HG03521 (cell line): ENCODE results near the gene CYP4A22.
"Not testable (repeated sequence)": the region's sequence is repeated elsewhere in the genome, so short reads cannot be mapped to it uniquely, and the experiment has no call there.

Source experiments
- ATAC-seq: cut with Tn5 transposase; IDR thresholded peaks from one replicate; pipeline ENCODE4 v1.9.1; 2021; ENCODE audit warnings: mild to moderate bottlenecking, moderate library complexity; ENCODE audit not compliant: unreplicated experiment

The CYP4A22 gene

DNA sequence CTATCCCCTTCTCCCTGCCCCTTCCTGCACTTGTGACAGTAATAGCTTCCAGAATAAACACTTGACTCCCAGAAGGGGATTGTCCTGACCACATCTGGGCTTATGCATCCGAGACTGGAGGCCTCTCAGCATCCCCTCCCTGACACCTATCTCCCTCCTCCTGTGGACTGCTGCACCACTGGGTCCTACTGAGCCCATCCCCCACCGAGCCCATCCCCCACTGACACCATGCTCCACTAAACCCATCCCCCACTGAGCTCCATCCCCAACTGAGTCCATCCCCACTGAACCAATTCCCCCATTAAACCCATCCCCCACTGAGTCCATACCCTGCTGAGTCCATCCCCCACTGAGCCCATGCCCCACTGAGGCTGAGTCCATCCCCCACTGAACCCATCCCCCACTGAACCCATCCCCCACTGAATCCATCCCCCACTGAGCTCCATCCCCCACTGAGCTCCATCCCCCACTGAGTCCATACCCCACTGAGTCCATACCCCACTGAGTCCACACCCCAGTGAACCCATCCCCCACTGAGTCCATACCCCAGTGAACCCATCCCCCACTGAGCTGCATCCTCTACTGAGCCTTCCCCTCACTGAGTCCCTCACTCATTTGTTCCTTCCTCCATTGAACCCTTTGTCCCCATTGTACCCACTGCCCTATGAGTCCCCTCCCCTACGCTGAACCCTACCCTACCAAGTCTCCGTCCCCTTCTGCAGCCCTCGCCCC lies 47.0 kb downstream of the CYP4A22 start:
- no peak for ATAC-seq

DNA sequence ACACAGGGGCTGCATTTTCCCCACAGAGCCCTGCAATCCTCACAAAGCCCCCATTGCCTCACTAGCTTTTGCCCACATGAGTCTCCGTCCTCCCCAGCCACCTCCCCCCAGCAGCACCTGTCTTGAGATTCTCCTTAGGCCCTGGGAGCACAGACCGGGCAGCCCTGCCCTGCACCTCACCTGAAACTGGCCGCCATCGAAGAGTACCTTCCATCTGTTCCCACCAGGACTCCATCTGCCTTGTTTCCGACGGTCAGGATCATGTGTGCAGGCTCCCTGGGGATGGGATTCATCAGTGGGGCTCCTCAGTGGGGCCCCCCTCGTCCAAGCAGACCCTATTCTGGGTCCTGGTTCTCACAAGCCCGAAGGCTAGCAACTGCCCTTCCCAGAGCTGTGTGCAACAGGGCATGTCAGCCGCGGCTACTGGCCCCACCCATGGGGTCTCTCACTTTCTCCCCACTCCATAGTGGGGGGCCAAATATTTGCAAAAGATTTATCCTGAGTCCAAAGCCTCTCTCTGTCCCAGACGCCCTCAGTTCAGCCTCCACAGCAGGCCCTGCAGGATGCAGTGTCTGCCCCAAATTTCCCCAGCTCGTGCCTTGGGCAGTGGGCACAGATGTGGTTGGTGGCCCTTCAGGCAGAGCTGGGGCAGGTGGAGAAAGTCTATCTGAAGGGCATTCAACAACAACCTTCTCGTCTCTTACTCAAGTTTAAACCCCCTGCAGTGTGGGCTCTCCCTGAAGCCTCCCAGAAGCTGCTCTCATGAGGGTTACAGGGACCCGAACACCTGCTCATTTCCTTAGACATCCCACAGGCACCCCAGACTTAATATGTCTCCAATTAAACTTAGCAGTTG lies 47.8 kb downstream of the CYP4A22 start:
- no peak for ATAC-seq

DNA sequence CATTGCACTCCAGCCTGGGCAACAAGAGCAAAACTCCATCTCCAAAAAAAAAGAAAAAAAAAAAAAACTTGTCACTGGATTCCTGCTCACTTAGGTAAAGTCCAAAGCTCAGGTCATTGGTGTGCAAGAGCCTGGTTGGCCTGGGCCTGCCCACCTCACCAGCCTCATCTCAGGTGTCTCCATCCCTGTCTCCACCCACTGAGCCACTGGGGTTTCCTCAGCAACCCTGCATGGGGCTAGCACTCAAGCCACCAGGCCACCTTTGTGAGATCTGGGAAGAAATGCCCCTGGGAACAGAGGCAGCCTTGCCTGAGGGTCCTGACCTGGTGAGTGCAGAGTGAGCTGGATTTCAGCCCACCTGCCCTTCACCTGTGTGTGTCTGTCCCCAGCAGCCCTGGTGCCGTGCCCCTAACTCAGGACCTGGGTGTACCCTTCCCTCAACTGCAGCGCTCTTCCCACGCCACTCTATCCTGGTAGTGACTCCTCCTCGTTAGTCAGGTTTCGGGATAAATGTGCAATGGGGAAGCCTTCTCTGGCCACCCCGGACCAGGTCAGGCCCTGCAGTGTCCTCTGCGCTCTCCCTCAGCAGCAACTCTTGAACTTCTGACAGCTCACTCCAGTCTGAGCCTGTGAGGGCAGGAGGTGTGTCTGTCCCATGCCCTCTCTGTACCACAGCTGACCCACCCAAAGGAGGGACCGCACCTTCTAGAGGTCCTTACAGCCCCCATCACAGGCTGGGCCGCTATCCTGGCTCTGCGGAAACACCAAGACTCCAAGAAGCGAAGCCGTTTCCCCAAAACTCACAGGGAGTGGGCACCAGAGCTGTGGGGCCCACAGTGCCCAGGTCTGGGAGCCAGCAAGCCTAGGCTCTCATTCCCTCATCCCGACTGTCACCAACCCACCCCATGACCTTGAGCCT lies 49.3 kb downstream of the CYP4A22 start:
- ATAC-seq: no peak

DNA sequence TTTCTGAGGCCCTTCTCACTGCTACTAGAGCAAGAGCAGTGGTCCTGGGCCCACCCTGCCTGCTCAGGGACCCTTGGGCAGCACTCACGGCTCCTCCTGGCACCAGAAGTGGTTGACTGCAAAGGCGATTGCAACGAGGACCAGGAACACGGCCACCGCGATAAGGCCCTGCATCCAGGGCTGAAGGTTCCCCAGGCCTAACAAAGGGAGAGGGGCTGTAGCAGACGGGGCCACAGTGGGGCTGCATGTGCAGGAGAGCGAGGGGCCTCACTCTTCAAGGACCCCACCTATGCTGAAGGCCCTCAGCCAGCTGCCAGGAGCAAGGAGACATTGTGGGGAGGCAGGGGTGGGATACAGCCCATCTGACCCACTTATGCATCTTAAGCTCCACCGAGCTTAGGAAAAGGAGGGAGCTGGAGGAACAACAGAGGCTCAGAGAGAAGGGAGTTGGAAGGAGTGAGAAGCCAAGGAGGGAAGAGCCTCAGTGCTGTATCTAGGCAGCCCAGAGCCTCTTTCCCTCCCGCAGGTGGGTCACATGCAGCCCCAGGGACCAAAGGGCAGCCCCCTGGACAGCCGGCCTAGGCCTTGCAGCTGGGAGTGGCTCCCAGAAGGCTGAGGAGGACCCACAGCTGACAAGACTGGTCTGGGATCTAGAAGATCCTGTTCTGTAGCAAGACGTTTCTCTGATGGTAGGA lies 50.1 kb downstream of the CYP4A22 start:
- no peak for ATAC-seq

DNA sequence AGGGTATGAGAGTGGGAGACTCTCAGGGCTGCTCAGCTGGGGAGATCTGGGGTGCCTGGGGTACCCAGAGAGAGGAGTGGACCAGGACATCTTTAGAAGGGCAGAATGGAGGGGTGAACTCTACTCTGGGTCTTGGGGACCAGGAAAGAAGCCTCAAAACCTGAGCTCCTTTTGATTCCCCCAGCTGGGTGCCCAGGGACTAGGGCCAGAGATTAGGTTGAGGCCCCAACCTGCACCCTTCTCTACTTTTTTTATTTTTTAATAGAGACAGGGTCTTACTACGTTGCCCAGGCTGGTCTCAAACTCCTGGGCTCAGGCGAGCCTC lies 50.6 kb downstream of the CYP4A22 start:
- ATAC-seq: no peak

DNA sequence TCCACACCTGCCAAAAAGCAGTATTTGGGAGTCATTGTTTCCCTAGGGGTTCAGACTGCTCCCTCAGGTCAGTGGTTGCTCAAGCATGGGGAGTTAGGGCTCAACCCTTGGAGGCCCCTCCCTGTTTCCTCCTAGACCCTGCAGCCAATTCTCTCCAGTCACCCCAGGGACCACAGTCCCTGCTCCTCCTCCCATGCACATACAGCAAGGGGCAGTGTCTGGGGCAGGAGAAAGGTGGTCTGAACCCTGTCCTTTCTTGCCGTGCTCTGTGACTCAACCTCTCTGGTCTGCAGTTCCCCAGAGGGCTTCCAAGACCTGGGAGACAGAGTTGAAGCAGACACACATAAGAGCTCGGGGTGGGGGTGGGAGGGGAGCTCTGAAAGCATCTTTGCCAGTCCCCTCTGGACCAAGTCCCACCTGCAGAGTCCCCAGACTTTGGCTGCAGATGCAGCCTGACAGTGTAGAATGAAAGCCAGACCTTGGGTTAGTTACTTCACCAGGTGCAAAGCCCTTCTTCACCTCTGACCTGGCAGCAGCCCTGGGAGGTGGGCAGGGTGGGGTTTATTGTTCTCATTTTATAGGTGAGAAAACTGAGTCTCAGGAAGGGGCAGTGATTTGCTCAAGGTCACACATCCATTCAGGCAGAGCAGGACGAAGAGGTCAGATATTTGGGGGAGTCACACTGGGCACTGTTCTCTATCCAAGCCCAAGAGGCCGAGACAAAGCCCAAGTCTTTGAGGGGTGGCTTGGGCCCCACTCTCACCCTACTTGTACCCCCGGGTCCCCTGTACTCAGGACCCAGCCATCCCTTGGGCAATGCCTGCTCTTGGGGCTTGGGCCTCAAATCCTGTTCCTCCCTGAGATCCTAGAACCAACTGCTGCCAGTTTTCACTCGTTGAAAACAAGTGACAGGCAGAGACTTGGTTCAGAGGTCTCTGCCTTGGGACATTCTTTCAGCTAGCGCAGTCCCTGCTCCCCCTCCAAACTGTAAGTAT lies 51.8 kb downstream of the CYP4A22 start:
- no peak for ATAC-seq

DNA sequence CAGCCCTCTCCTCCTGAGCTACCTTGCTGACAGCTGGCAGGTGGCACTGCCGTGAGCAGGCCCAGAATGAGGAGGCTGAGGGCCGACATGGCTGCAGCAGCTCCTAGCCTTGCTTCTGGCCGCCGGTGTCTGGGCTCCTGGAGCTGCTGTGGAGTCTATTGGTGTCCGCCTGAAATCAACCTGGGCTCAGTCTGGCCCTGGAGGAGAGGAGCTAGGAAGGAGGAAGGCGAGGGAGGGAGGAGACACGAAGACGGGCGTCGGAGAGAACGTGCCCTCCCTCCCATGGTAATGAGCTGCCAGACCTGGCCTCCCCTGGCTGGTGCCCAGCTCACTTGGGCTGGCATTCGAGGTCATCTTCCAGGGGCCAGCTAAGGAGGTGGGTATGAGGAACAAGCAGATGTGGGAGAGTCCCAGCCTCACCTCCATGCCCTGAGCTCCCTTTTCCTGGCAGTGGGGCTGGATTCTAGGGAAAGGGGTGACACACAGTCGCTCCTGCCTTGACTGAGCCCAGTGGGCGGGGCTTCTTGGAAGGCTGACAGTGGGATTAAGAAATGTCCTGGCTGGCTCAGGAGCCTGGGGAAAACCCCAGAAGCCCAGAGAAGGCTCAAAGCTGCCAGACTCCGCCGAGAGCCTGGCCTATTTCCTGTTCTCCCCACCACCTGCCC lies 52.7 kb downstream of the CYP4A22 start, which contains the start of gene PDZK1IP1:
PDZK1IP1 (minus strand) TSS at position 193 of the 665 bp plus-strand sequence; CDS start at position 89, 104 bp downstream.
- no peak for ATAC-seq

DNA sequence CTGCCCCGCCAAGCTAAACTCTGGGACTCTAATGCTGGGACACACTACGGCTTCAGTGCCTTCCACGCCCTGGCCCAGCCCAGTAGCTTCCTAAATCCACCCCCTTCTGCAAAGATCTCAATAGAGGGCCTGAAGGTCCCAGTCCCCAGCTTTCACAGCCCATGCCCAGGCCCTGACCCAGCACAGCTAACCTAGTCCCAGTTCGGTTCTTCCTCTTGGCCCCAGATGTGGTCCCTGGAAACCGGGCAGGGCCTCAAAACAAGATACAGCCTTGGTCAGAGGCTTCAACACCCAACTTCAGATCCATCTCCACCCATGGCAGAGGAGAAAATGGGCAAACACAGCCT lies 53.2 kb downstream of the CYP4A22 start:
- ATAC-seq: no peak

DNA sequence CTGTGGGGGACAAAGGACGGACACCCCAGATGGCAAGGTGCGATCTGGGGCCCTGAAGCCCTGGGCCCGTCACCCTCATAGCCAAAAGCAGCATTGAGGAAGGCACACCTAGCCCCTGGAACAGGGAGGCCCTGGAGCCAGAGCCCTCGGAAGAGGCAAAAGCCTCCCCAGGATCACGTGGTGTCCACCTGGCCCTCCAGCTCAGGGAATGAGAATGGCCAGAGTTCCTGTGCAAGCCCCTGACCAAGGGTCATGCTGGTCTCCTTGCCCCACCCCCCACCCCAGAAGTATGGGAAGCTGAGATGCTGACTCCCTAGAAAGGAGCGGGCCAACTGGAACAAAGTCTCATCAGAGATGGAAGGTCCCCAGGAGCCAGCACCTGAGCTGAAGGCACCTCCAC lies 53.6 kb downstream of the CYP4A22 start:
- ATAC-seq: no peak

DNA sequence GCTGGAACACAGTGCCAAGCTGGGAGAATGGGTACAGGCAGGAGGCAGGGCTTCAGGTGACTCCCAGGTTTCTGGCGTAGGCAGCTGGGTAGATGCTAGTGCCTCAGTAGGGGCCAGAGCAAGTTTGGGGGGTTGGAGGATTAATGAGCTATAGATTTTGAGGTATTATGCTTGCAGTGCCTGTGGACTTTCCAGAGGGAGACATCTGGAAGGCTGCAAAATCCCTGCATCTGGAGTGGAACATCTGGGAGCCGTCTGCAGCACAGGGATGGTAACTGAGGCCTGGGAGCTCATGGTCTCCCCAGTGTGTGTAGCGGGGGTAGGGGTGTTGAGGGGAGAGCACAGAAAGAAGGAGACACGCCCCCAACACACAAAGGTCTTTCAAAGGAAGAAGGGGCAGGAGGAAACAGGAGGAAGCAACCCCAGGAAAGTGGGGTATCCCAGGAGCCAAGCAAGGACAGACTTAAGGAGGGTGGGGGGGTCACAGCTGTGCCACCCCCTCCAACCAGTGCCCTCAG lies 54.8 kb downstream of the CYP4A22 start:
- no peak for ATAC-seq

DNA sequence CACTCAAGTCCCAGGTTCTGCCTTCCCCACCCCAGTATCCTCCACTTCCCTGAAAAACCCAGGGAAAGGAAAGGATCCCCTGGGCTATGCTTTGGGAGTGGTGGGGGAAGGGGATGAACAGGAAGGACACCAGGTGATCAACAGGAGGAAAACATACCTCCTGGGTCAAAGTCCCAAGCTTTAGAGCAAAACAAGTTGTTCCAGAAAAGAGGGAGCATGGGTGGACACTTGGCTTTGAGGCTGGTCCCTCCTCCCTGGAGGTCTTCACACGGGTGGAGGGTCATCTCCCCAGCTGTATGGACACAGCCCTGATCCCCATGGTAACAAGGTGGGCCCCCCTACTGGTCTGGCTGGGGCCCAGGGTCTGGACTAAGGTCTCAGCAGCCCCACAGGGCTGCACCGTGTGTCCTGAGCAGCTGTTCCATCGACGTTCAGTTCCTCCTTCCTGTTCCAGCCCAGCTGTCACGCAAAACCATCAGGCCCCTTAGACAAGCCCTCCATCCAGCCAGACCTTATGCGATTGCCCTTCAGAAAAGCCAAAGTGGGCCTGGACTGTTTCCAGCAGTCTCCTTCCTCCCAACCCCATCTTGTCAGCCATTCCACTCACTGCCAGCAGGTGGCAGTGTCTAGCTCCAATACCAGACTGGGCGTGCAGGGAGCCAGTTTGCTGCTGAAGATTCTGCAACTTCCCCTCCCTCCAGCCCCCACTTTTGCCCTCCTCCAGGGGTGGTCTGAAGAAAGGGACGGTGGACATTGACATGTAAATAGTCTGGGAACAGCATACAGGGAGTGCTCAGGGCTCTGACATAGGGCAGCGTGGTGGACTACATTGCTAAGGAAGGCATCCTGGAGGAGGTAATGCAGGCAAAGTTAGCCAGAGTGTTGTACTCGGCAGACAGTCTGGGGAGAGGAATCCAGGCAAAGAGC lies 55.5 kb downstream of the CYP4A22 start:
- ATAC-seq: peak; percentile 63

DNA sequence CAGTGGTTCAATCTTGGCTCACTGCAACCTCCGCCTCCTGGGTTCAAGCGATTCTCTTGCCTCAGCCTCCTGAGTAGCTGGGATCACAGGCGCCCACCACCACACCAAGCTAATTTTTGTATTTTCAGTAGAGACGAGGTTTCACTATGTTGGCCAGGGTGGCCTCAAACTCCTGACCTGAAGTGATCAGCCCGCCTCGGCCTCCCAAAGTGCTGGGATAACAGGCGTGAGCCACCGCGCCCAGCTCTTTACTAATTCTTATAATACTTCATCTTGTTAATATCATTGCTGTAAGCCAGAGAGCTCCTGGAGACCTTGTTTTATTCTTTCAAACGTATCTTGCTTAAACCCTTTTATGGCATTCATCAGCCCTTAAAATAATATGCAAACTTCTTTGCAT lies 56.3 kb downstream of the CYP4A22 start:
- not testable (repeated sequence) for ATAC-seq

DNA sequence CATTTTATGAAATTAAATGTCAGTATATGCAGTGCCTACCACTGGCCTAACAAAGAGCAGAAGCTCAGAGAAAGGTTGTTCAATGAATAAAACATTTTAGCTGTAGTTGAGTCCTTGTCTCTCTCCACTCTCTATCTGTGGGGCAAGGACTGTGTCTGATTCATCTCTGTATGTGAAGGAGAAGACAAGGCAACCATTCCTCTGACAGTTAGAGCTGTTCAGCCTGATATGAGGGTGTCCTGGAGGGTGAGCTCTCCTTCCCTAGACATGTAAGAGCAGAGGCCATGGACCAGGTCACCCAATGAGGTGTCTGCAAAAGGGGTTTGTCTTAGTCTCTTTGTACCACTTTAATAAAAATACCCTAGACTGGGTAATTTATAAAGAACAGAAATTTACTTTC lies 57.1 kb downstream of the CYP4A22 start:
- ATAC-seq: no peak

DNA sequence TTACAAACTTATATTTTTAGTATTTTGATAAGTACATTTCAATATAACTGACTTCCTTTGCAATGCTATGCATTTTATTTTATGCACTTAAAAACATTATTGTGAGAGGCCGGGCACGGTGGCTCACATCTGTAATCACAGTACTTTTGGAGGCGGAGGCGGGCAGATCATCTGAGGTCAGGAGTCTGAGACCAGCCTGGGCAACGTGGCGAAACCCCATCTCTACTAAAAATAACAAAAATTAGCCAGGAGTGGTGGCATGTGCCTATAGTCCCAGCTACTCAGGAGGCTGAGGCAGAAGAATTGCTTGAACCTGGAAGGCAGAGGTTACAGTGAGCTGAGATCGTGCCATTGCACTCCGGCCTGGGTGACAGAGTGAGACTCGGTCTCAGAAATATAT lies 58.7 kb downstream of the CYP4A22 start:
- not testable (repeated sequence) for ATAC-seq

DNA sequence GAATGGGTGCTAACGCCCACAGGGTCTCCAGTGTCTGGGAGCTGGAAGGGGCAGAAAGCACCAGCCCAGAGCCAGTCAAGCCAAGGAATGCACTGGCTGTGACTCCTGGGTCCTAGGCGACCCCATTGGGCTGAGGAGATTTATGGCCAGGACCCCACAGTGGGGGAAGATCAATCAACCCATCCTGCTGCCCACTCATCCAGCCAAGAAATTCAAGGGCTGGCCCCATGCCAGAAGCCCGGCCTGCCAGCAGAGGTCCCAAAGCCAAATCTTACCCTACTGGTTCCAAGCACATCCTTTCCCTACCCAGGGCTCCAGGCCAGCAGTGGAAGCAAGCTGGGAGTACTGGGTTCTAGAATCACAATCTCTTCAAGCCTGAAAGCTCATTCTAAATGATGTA lies 59.4 kb downstream of the CYP4A22 start:
- no peak for ATAC-seq

DNA sequence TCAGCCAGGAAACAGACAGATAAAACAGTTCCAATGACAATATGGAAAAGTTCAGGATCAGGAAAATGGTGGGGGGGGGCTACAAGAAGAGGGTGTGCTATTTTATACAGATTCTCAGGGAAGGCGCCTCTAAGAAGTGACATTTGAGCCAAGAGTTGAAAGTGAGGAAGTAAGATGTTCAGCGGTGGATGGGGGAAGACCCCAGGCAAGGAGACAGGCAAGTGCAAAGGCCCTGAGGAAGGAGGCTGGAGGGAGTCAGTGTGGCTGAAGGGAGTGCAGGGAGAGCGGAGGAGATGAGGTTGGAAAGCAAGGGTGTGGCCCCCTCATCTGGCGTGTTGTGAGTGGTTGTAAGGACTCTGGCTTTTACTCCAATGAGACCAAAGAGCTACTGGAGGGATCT lies 61.0 kb downstream of the CYP4A22 start:
- ATAC-seq: no peak
